K562 (cell line): ENCODE results near the gene SLAIN2. TPM values are rescaled to one million over a fixed set of nuclear protein-coding genes. Genes with fewer than 3 reads are reported as not detected.
A peak's percentile ranks its signal among the peaks of the same experiment; 100 is the strongest.

ENCODE experiments used
- ASH1L ChIP-seq: fragments of 450-650 bp; IDR thresholded peaks from 2 replicates; pipeline ENCODE4 v1.6.1; 2018; ENCODE audit warnings: borderline replicate concordance, mild to moderate bottlenecking, low read depth; ENCODE audit not compliant: partially characterized antibody
- REST ChIP-seq, 2 experiments: fragments of 450-650 bp; formaldehyde crosslinking in 1 of 2; IDR thresholded peaks; 2 replicates each; pipeline versions ENCODE4 v1.4.0 to v1.6.1; 2014 to 2020; ENCODE audit warnings: mild to moderate bottlenecking in 2 of 2, borderline replicate concordance in 1 of 2, low read depth in 1 of 2
- ZBTB12 ChIP-seq: fragments of 250-450 bp; sonication (Bioruptor Pico); IDR thresholded peaks from 2 replicates; pipeline ENCODE4 v1.4.0; 2020
- polyA plus RNA-seq, 8 experiments: library from polyadenylated mRNA; depleted of rRNA in 4 of 8; stranded (reverse) in 5 of 8; unstranded in 3 of 8; fragments of >200 nt; fragmentation: Nextera tagmentation in 2 of 8; fragmentation: Illumina TruSeq in 1 of 8; extraction: Ambion mirVana in 2 of 8; extraction: Trizol in 1 of 8; gene quantifications; 2 replicates each; pipeline versions ENCODE4 v1.2.1 to v1.2.3, GENCODE V29; 2011 to 2014; ENCODE audit warnings: inconsistent platforms in 1 of 8, missing spikeins in 1 of 8
- total RNA-seq, 7 experiments: library from RNA; depleted of rRNA in 6 of 7; stranded (reverse); fragments of >200 nt in 6 of 7; fragmentation: Illumina TruSeq in 2 of 7; extraction: Trizol in 2 of 7; gene quantifications; 2 replicates each; pipeline versions ENCODE4 v1.2.1 to v1.2.3, GENCODE V29; 2011 to 2021; ENCODE audit warnings: low replicate concordance in 1 of 7

Gene SLAIN2
- total and polyA plus RNA-seq, 9 of the 15 experiments (the other 6 are each of a cell fraction or from before 2014, with no cell fraction given): 3.5 to 116 (median 35.0) TPM

GRCh38 chr4:48445704-48446103 is 104.4 kb downstream of the SLAIN2 start (continued):
- TF ChIP-seq REST (IDR thresholded peaks at IDR 0.05; ENCODE audit: borderline replicate concordance) (peak; percentile 4; the same call in 1 of the 2 replicates), REST (CRISPR knock-in tag; IDR thresholded peaks at IDR 0.05; ENCODE audit: low read depth) (no peak), ZBTB12 (CRISPR knock-in tag) (no peak), ASH1L (no peak)
